ENCODE measurements around the gene FOXO6. TPM values are rescaled to one million over a fixed set of nuclear protein-coding genes. Genes with fewer than 3 reads are reported as not detected.

FOXO6 gene
- polyA plus RNA-seq, 1 of the 3 experiments (the other 2 are of a cell fraction) = 0.35 TPM

DNA sequence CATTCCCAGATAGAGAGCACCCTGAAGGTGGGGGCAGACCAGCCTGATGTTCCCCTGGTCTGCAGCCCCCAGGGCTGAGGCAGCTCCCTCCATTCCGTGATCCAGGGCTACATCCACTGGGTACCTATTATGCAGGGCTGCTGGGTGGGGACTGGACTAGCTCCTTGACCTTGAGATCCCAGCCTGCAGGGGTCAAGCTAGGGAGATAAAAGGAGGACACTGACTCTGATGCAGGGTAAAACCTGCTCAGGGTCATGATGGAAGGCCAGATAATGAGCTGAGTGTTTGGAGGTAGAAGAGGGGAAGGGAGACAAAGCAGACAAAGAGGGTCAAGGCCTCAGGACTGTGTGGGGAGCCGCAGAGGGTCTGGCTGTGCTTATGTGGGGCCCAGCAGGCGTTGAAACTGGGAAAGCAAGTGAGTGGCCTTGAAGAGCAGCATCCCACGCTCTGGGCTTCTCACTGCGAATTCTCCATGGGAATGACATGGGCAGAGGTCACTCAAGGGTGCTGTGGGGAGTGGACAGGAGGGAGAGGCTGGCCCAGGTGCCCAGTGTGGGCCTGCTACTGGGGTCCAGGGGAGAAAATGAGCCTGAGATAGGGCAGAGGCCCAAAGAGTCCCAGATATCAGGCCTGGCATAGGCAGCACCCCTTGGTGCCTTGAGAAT, 9.7 kb downstream of the FOXO6 start:
- H3K79me2 ChIP-seq (ENCODE audit: insufficient read depth) = no peaks in the 10 kb centered on the region
- H3K27me3 ChIP-seq (ENCODE audit: insufficient read depth) = no peaks in the 10 kb centered on the region
- no peak for DNase-seq
- H4K20me1 ChIP-seq (ENCODE audit: insufficient read depth) = no peaks in the 10 kb centered on the region
- no peak overlapping the region for H3K9ac ChIP-seq
- H3K4me2 ChIP-seq = no peak overlapping the region
- no peak overlapping the region for H2AFZ ChIP-seq (ENCODE audit: low read depth)
- no peak for TF ChIP-seq NRF1 (IDR thresholded peaks at IDR 0.05; ENCODE audit: low read depth, low read length)
- TF ChIP-seq SIN3A (IDR thresholded peaks at IDR 0.05; ENCODE audit: borderline replicate concordance, low read depth, low read length) = no peak
- TF ChIP-seq, protein P1, sequence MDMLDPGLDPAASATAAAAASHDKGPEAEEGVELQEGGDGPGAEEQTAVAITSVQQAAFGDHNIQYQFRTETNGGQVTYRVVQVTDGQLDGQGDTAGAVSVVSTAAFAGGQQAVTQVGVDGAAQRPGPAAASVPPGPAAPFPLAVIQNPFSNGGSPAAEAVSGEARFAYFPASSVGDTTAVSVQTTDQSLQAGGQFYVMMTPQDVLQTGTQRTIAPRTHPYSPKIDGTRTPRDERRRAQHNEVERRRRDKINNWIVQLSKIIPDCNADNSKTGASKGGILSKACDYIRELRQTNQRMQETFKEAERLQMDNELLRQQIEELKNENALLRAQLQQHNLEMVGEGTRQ (IDR thresholded peaks at IDR 0.05; ENCODE audit: borderline replicate concordance, low read depth, low read length) = no peak
- no peak for TF ChIP-seq TEAD4 (IDR thresholded peaks at IDR 0.05; ENCODE audit: borderline replicate concordance, insufficient read depth)
- no peak overlapping the region for H3K27ac ChIP-seq (ENCODE audit: low read depth in 2 of 2, low read length in 1 of 2)
- 95% methylated on average over 5 of the region's 5 CpGs for WGBS (ENCODE audit: low lambda C conversion rate)
- H3K9me3 ChIP-seq = no peaks in the 10 kb centered on the region
- no peaks in the 10 kb centered on the region for H3K9me2 ChIP-seq
- POLR2A ChIA-PET = no interaction called here
- no peaks in the 10 kb centered on the region for H3F3A ChIP-seq (replicated peaks; ENCODE audit: insufficient read depth)
- H3K4me1 ChIP-seq (ENCODE audit: control insufficient read depth in 1 of 2, insufficient read depth in 2 of 2, low read depth in 1 of 2, low read length in 1 of 2) = peaks cover 12 to 49% of the 10 kb centered on the region in 2 experiments; a peak in 3 of 4 replicates
- CTCF ChIA-PET = interaction anchor here (1.8 to 3.3 kb wide), 3 partner anchors 10 to 62 kb away, joined by 5 to 12 read pairs (median 8); partner anchors contain the start of gene FOXO6
- no peak overlapping the region for H3K4me3 ChIP-seq (ENCODE audit: low read depth in 2 of 2, low read length in 1 of 2)
- H3K36me3 ChIP-seq (replicated peaks in 1 of 2; ENCODE audit: control insufficient read depth in 1 of 2, insufficient read depth in 2 of 2, low read length in 1 of 2) = no peaks in the 10 kb centered on the region

DNA sequence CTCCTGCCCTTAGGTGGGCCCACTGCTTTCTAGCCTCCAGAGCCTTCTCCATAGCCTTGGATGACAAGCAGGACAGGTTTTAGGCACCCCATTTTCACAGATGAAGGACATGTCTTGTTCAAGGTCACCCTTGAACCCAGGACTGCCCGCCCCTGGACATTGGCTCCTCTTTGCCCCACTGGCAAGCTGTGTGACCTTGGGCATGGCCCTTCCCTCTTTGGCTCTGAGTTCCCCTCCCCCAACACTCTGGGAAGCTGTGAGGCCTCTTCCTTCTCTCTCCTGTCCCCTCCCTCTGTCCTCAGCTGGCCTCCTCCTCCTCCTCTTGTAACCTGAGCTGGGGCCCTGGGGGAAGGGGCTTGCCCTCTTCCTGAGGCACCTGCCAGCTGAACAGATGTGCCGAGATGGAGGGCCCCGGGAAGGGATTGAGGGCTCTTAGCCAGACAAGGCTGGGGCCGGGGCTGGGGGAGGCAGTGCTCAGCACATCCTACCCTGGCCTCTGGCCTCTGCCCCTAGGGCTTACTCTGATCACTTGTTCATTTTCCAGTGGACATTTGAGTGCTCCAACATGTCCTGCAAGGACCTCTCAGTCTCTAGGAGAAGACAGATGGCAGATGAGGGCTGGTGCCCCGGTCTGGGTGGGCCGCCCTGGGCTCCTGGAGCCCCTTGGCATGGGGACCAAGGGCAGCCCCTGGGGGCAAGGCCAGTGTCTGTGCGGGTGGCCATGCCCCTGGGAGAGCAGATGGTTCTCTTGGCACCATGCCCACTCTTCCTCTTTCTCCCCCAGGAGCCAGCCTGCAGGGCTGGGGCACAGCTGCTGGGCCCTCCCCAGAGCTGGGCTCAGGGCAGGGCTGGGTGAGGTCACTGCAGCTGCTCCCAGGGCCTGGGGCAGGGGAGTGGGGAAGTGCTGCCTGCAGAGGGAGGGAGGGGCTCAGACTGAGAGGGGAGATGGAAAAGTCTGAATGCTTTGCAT, 10.7 kb downstream of the FOXO6 start:
- H3K27me3 ChIP-seq (ENCODE audit: insufficient read depth) = no peaks in the 10 kb centered on the region
- no peak overlapping the region; the same call in 1 of the 2 replicates for H3K4me2 ChIP-seq
- no peaks in the 10 kb centered on the region for H4K20me1 ChIP-seq (ENCODE audit: insufficient read depth)
- 80% methylated on average over 2 of the region's 7 CpGs for WGBS (ENCODE audit: low lambda C conversion rate)
- H3K9me3 ChIP-seq = no peaks in the 10 kb centered on the region
- TF ChIP-seq TCF12 (IDR thresholded peaks at IDR 0.05) = peak; percentile 33; the same call in 1 of the 2 replicates
- TF ChIP-seq FOSL2 (IDR thresholded peaks at IDR 0.05; ENCODE audit: borderline replicate concordance, low read depth) = no peak
- peak; percentile 58; the same call in 1 of the 2 replicates for TF ChIP-seq NFIC (IDR thresholded peaks at IDR 0.05; ENCODE audit: borderline replicate concordance)
- ChIA-PET POLR2A (interaction anchor here (1.2 kb wide), 1 partner anchor 12 kb away, joined by 3 read pairs; no protein-coding TSS in a partner anchor), CTCF (interaction anchor here (0.8 to 3.3 kb wide), 4 partner anchors 9 to 61 kb away, joined by 3 to 12 read pairs (median 6); partner anchors contain the start of gene FOXO6)
- H3F3A ChIP-seq (replicated peaks; ENCODE audit: insufficient read depth) = no peaks in the 10 kb centered on the region
- no peak overlapping the region for H3K4me3 ChIP-seq (ENCODE audit: low read depth in 2 of 2, low read length in 1 of 2)
- H3K9me2 ChIP-seq = no peaks in the 10 kb centered on the region
- peaks cover 10 to 42% of the 10 kb centered on the region in 2 experiments; a peak in 3 of 4 replicates for H3K4me1 ChIP-seq (ENCODE audit: control insufficient read depth in 1 of 2, insufficient read depth in 2 of 2, low read depth in 1 of 2, low read length in 1 of 2)
- no peaks in the 10 kb centered on the region for H3K36me3 ChIP-seq (replicated peaks in 1 of 2; ENCODE audit: control insufficient read depth in 1 of 2, insufficient read depth in 2 of 2, low read length in 1 of 2)
- H2AFZ ChIP-seq (ENCODE audit: low read depth) = no peak overlapping the region
- DNase-seq = peak; percentile 71
- H3K9ac ChIP-seq = no peak overlapping the region
- H3K27ac ChIP-seq (ENCODE audit: low read depth in 2 of 2, low read length in 1 of 2) = no peak overlapping the region; a peak in 1 of 4 replicates
- no peaks in the 10 kb centered on the region for H3K79me2 ChIP-seq (ENCODE audit: insufficient read depth)
